GM19395 (cell line): Measurements from ENCODE around the gene VAC14.
"Not testable (repeated sequence)": the region's sequence is repeated elsewhere in the genome, so short reads cannot be mapped to it uniquely, and the experiment has no call there.

Experiments used
- ATAC-seq: cut with Tn5 transposase; IDR thresholded peaks from one replicate; pipeline ENCODE4 v1.9.1; 2021; ENCODE audit warnings: mild to moderate bottlenecking, moderate library complexity; ENCODE audit not compliant: unreplicated experiment

Gene VAC14

DNA sequence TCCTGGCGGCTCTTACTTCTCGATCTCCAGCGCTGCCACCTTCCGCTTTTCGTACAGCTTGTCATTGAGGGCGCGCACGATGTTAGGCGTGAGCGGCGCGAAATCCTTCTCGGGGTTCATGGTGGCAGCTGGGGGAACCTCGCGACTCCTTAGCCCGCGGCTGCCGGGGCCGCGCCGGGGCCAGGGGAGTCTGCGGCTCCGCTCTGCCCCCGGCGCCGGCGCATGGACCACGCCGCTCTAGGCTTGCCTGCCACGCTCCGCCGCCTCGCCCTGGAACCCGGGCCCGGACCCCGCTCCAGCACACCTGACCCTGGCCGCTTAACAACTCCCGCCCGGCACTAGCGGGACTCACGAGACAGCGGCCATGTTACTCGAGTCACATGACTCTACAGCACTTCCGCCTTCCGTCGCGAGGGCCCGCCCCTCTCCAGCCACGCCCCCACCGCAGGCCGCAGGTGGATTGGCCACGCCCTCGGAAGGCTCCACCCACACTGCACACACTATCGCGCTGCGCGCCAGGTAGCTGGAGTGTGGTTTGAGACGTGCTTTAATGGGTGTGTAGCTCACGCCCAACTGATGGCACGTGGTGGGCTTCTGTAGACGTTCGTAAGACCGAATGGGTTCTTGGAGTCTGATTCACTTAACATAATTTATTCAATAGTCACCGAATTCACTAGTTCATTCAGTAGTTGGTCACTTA is at the start of gene VAC14:
Gene VAC14 (minus strand): TSS at position 378 of the 700 bp plus-strand sequence. CDS start 258 bp downstream, at position 120.
- ATAC-seq, result peak; percentile 95

- ATAC-seq, result not testable (repeated sequence)
Measured at GRCh38 chr16:70823498-70824118, 22.6 kb upstream of the VAC14 start.

GRCh38 chr16:70822734-70823133 is 21.8 kb upstream of the VAC14 start:
- not testable (repeated sequence) for ATAC-seq

- ATAC-seq, result not testable (repeated sequence)
Measured at GRCh38 chr16:70818088-70818487, 17.1 kb upstream of the VAC14 start.

DNA sequence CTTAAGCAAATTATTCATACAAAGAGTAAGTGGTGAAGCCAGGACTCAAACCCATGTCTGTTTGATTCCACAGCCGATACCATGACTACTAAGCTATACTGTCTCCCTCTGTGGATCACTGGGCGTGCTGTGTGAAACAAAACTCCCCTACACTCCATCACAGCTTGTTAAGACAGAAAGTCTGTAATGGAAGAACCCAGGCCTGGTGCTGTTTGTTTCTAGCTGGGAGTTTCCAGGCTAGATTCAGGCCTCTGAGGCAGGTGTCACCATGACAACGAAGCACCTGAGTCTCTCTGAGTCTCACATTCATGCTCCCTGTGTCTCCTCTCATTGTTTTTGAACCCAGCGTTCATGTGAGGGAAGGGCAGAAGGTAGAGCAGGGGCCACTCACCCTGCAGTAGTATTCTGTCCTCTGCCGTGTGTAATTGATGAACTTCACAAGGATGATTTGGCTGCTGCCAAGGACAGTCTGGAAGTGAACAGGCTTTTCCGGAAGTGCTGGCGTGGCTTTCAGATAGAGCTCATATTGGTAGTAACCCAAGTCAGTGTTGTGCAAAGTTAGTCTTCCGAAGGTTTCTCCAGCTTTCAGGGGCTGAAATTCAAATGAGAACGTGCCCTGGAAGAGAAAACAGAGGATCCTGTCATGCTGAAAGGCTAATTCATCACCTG is 8.6 kb upstream of the VAC14 start:
- ATAC-seq, result no peak

DNA sequence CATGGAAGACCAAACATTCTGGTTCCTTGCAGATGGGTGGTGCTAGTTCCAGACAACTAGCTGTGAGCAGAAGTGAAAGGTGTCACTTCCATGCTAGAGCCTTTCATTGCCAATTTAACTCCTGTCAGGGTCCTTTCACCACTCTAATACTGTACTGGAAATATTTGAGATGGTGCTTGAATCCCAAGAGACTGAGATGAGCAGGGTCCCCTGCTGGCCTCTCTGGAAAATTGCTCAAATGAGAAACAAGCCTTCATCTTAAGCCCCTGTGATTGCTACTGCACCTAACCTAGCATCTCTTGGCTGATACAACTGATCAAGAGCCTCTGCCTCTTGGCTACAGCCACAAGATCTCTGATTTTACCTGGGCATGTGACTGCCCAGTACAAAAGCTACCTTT is 7.4 kb upstream of the VAC14 start:
- no peak for ATAC-seq

DNA sequence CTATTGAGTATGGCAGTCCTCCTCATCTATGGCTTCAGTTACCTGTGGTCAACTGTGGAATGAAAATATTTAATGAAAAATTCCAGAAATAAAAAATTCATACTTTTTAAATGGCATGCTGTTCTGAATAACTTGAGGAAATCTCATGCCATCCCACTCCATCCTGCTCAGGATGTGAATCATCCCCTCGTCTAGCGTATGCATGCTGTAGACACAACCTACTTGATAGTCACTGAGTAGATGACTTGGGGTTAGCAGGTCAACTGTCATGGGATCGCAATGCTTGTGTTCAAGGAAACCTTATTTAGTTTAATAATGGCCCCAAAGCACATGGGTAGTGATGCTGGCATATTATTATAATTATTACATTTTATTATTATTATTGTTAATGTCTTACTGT is 4.8 kb upstream of the VAC14 start:
- ATAC-seq, result no peak

DNA sequence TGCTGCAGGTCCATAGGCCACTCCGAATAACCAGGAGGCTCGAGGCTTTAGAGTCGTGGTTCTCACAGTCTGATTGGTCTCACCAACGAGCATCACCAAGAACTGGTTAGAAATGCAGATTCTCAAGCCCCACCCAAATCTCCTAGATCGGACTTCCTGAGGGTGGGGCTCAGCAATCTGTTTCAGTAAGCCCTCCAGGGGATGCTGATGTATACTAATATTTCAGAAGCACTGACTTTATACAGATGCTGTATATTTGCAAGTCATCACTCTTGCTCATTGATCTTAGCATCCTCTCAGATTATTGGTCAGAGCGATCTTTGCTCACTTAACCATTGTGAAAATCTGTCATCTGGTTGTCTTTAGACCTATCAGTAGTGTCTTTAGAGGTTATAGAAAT is 4.4 kb upstream of the VAC14 start:
- no peak for ATAC-seq

DNA sequence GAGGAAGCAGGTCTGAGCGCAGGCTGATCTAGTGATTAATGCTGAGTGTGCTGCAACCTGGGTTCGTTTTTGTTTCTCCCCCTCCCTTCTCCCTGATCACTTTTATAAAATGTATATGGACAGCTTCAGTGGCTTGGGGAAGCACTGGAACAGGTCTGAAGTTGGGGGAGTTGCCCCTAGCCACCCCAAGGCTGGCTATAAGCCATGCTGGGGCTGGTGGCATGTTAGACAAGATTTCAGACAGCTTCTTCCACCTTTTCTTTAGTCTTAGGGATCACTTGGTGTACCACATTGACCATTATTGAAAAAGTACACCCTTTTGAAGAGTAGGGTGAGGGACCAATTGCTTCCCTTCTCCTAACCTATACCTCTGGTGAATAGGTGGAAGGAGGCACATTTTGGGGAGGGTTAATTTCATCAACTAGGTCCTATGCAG is 3.8 kb upstream of the VAC14 start:
- ATAC-seq, result no peak

DNA sequence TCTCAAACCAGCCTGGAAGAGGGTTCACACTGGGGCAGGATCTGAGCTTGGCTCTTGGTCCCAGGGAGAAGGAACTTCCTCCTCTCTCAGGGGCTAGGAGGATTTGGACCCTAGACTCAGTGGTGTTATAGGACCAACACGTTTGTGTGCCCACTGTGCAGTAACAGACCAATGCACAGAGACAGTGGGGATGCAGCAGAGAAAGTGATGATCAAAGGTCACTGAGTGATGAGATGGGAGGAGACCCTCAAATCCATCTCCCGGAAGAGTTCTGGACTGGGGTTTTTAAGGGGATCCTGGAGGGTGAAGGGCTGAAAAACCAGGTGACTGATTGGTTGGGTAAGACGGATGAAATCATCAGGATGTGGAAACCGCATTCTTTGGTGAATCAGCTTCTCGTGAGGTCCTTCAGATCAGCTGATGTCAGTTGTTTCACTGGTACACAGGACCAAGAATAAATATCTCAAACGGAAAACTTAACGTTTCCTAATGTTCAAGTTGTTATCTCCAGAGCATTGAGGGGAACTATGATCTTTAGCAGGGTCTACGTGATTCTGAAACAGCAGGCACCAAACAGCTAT is 3.3 kb upstream of the VAC14 start:
- ATAC-seq, result no peak

DNA sequence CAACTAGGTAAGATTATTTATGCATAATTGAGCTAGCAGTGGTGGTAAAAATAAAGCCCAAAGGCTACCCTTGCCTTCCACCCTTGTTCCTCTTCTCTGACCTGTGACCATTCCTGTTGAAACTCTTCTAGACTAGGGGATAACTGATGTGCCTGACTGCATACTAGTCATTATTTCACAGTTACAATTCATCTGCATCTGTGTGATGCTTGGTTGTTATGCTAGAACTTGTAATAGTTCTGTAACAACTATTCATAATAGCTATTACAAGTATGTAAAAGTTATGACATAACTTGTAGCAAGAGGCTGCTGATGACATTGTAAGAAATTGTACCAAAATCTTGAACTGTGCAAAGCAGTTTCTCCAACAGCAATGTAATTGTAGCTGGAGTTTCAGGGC is 2.4 kb upstream of the VAC14 start:
- no peak for ATAC-seq

DNA sequence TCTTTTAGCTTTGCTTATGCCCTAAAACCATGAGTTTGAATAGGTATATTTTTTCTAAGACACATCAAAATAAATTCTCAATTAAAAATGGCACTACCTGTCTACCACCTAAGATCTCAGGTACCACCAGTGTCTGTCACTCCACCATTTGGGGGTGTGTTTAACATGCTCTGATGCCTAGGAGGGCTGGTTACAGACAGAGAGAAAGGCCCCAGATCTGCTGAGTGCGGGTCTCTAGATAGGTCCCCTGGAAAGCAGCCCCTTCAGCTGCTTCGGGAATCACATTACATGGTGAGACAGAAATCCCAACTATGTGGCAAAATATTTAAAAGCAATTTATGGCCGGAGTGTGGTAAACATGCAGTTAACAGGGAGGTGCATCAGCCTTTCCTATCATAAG is 653 bp upstream of the VAC14 start:
- no peak for ATAC-seq

DNA sequence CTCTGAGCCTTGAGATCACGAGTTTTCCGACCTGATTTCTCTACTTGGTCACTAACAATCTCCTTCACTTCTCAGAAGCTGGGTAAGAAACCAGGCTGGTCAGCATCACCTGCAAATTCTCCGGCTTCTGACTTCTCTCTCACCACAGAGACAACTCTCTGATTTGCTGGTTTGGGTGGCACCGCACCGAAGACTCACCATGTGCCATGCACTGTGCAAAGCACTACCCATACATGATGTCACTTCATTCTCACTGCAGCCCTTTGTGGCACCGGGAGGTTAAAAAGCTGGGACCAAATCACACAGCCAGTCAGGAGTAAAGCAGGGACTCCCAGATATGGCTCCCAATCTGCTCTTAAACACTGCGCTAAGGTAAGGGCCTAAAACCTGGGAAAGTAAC is 647 bp downstream of the VAC14 start:
- ATAC-seq, result no peak

- ATAC-seq, result no peak
Measured at GRCh38 chr16:70796301-70796700, 4.7 kb downstream of the VAC14 start.

GRCh38 chr16:70795296-70795912 is 5.6 kb downstream of the VAC14 start:
- ATAC-seq, result no peak

DNA sequence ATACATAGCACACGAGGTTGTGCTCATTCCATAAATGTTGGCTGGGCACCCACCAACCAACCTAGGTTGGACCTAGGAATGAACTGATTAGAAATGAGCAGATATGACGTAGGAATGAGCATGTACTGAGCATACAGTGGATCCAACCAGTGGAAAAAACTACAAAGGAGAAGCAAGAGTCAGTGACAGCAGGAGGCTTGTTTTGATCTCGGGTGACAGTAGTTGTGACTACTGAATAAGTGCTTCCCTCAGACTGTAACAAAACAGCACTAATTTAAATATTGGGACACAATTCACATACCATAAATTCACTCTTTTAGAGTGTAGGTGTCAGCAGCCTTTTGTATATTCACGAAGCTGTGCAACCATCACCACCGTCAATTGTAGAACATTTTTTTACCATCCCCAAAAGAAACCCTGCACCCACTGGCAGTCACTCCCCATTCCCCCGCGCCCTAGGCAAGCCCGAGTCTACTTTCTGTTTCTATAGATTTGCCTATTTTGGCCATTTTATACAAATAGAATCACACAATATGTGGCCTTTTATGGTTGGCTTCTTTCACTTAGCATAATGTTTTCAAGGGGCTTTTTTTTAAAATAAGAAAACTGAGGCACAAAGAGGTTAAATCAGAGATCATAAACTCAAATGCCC is 7.0 kb downstream of the VAC14 start:
- ATAC-seq, result peak; percentile 58

- ATAC-seq, result no peak
Measured at GRCh38 chr16:70790815-70791214, 10.1 kb downstream of the VAC14 start.

DNA sequence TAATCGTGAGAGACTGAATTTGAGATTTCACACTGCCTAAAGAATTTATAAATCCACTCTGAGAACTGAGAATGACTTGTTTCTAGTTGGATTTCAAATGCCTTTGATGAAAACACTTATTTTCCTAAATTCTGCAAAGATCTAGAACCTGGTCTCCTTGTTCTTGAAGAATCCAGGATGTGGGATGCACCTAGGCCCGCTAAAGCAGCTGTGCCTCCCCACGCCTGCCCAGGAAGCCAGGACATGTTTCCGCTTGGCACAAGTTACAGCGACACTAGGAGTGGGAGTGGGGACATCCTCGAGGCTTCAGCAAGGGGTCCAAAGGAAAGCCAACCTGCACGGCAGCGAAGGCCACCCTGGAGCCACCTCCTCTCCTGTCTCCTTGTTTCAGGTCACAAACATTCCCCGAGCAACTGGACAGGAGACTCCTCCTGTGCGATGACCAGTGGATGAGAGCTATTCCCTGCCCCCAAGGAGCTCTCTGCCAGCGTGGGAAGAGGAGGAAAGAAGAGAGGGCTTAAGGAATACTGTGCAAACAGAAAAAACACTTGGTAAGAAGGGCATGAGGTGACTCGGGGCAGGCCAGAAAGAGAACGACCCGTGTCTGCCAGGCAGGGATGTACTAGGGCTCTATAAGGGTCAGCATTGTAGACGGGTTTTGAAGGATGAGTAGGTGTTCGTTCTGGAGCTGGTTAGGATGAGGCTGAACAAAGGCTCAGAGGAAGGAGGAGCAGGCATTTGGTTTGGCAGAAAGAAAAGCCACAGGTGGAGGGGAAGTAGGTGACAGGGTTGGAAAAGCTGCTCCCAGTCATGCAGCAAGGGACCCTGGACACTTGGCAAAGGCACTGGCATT is 11.1 kb downstream of the VAC14 start:
- ATAC-seq, result no peak

GRCh38 chr16:70788668-70789594 is 12.0 kb downstream of the VAC14 start:
- no peak for ATAC-seq
